ENCODE measurements around the gene RPL37. TPM values are rescaled to one million over a fixed set of nuclear protein-coding genes. Genes with fewer than 3 reads are reported as not detected.

RPL37 gene
- total RNA-seq, 2 donors from 2014 or later, result 1,411 to 1,439 TPM

- WGBS, 2 experiments (ENCODE audit: insufficient coverage in 1 of 2, insufficient read length in 1 of 2), result 89% methylated on average over 1 of the region's 1 CpG; no CpG with 5 or more reads in 1 of the 2 experiments
- no peaks in the 10 kb centered on the region for H3K9me3 Mint-ChIP-seq
- no peak overlapping the region for H3K4me3 Mint-ChIP-seq
- no peak overlapping the region for H3K9ac ChIP-seq (ENCODE audit: extremely low read depth, low read length, poor library complexity, severe bottlenecking)
- H3K36me3 Mint-ChIP-seq (ENCODE audit: low read depth), result no peaks in the 10 kb centered on the region
- TF ChIP-seq CTCF (conservative IDR thresholded peaks at IDR 0.05), result no peak
- H3K4me1 ChIP-seq (ENCODE audit: control insufficient read depth, insufficient read depth, low read length), result peaks cover 2% of the 10 kb centered on the region
- H3K27ac Mint-ChIP-seq, result no peak overlapping the region
- peaks cover 1% of the 10 kb centered on the region for H3K27me3 Mint-ChIP-seq (ENCODE audit: insufficient read depth)
- no peak overlapping the region for H3K4me3 ChIP-seq (ENCODE audit: low read length)
- no peaks in the 10 kb centered on the region for H3K27me3 ChIP-seq (ENCODE audit: control insufficient read depth, insufficient read depth, low read length, poor library complexity, severe bottlenecking)
- no peaks in the 10 kb centered on the region for H3K36me3 ChIP-seq (ENCODE audit: control insufficient read depth, insufficient read depth, low read length)
- no peak overlapping the region for H3K27ac ChIP-seq (ENCODE audit: low read depth, low read length)
- no peak for DNase-seq
- no peaks in the 10 kb centered on the region for H3K9me3 ChIP-seq (ENCODE audit: control insufficient read depth, low read length)
- no peaks in the 10 kb centered on the region for H3K4me1 Mint-ChIP-seq
Measured at GRCh38 chr5:40847525-40847924, 12.5 kb upstream of the RPL37 start.

GRCh38 chr5:40846371-40846770 is 11.3 kb upstream of the RPL37 start:
- Mint-ChIP-seq H3K4me3 (no peak overlapping the region), H3K36me3 (ENCODE audit: low read depth) (no peaks in the 10 kb centered on the region), H3K27ac (no peak overlapping the region), H3K4me1 (peaks cover 2% of the 10 kb centered on the region), H3K27me3 (ENCODE audit: insufficient read depth) (peaks cover 1% of the 10 kb centered on the region), H3K9me3 (no peaks in the 10 kb centered on the region)
- H3K27me3 ChIP-seq (ENCODE audit: control insufficient read depth, insufficient read depth, low read length, poor library complexity, severe bottlenecking), result no peaks in the 10 kb centered on the region
- H3K4me1 ChIP-seq (ENCODE audit: control insufficient read depth, insufficient read depth, low read length), result no peaks in the 10 kb centered on the region
- peak; percentile 53 for TF ChIP-seq CTCF (conservative IDR thresholded peaks at IDR 0.05)
- no peak overlapping the region for H3K9ac ChIP-seq (ENCODE audit: extremely low read depth, low read length, poor library complexity, severe bottlenecking)
- 83 to 91% methylated on average over 2 of the region's 2 CpGs for WGBS, 2 experiments (ENCODE audit: insufficient coverage in 1 of 2, insufficient read length in 1 of 2)
- H3K9me3 ChIP-seq (ENCODE audit: control insufficient read depth, low read length), result no peaks in the 10 kb centered on the region
- H3K36me3 ChIP-seq (ENCODE audit: control insufficient read depth, insufficient read depth, low read length), result no peaks in the 10 kb centered on the region
- H3K4me3 ChIP-seq (ENCODE audit: low read length), result no peak overlapping the region
- H3K27ac ChIP-seq (ENCODE audit: low read depth, low read length), result no peak overlapping the region
- DNase-seq, result peak; percentile 13

DNA sequence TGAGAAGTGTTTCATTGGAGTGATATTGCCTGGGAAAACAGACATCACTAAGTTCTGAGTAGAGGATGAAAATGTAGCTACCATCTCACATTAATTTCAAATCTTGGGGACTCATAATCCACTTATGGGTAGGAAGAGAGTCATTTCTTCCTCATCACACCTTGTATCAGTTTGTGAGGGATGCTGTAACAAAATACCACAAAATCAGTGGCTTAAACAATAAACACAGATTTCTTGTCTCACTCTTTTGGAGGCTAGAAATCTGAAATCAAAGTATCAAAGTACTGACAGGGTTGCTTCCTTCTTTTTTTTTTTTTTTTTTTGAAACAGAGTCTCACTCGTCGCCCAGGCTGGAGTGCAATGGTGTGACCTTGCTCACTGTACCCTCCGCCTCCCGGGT is 9.5 kb upstream of the RPL37 start:
- Histone ChIP-seq H3K27me3 (ENCODE audit: control insufficient read depth, insufficient read depth, low read length, poor library complexity, severe bottlenecking) (no peaks in the 10 kb centered on the region), H3K27ac (ENCODE audit: low read depth, low read length) (no peak overlapping the region), H3K36me3 (ENCODE audit: control insufficient read depth, insufficient read depth, low read length) (no peaks in the 10 kb centered on the region), H3K4me1 (ENCODE audit: control insufficient read depth, insufficient read depth, low read length) (no peaks in the 10 kb centered on the region), H3K9me3 (ENCODE audit: control insufficient read depth, low read length) (no peaks in the 10 kb centered on the region), H3K9ac (ENCODE audit: extremely low read depth, low read length, poor library complexity, severe bottlenecking) (no peak overlapping the region), H3K4me3 (ENCODE audit: low read length) (no peak overlapping the region)
- no peak for TF ChIP-seq CTCF (conservative IDR thresholded peaks at IDR 0.05)
- Mint-ChIP-seq H3K4me3 (no peak overlapping the region), H3K9me3 (no peaks in the 10 kb centered on the region), H3K4me1 (peaks cover 8% of the 10 kb centered on the region), H3K27me3 (ENCODE audit: insufficient read depth) (peaks cover 1% of the 10 kb centered on the region), H3K27ac (no peak overlapping the region), H3K36me3 (ENCODE audit: low read depth) (no peaks in the 10 kb centered on the region)
- no peak for DNase-seq
- WGBS, 2 experiments (ENCODE audit: insufficient coverage in 1 of 2, insufficient read length in 1 of 2), result 88 to 97% methylated on average over 4 of the region's 4 CpGs
